Ectodermal cell (in vitro differentiated cells): ENCODE measurements around the gene C19orf44.

Experiments used
- H3K27ac ChIP-seq: 2 replicates; pipeline ENCODE4 v1.7.0; 2013; ENCODE audit warnings: mild to moderate bottlenecking, low read depth, low read length; ENCODE audit not compliant: insufficient read depth, poor library complexity, severe bottlenecking
- H3K27me3 ChIP-seq: 2 replicates; pipeline ENCODE4 v1.7.0; 2013; ENCODE audit warnings: mild to moderate bottlenecking, low read length; ENCODE audit not compliant: insufficient read depth, control insufficient read depth, poor library complexity, severe bottlenecking
- H3K36me3 ChIP-seq: one replicate; pipeline ENCODE4 v1.7.0; 2013; ENCODE audit warnings: low read length; ENCODE audit not compliant: control insufficient read depth, insufficient read depth
- H3K4me1 ChIP-seq: one replicate; pipeline ENCODE4 v1.7.0; 2013; ENCODE audit warnings: low read length; ENCODE audit not compliant: control insufficient read depth, insufficient read depth
- H3K4me3 ChIP-seq: 2 replicates; pipeline ENCODE4 v1.7.0; 2013; ENCODE audit warnings: low read depth, low read length, control low read depth; ENCODE audit not compliant: insufficient read depth
- H3K9me3 ChIP-seq: 2 replicates; pipeline ENCODE4 v1.7.0; 2013; ENCODE audit warnings: mild to moderate bottlenecking, low read length, moderate library complexity; ENCODE audit not compliant: control insufficient read depth
- WGBS, 2 experiments: methylation state at CpG; one replicate each; pipeline ENCODE4 v1.1.7; 2013; ENCODE audit warnings: missing lambda C conversion rate in 2 of 2; 5-methylcytosine and 5-hydroxymethylcytosine counted together

Gene C19orf44

DNA sequence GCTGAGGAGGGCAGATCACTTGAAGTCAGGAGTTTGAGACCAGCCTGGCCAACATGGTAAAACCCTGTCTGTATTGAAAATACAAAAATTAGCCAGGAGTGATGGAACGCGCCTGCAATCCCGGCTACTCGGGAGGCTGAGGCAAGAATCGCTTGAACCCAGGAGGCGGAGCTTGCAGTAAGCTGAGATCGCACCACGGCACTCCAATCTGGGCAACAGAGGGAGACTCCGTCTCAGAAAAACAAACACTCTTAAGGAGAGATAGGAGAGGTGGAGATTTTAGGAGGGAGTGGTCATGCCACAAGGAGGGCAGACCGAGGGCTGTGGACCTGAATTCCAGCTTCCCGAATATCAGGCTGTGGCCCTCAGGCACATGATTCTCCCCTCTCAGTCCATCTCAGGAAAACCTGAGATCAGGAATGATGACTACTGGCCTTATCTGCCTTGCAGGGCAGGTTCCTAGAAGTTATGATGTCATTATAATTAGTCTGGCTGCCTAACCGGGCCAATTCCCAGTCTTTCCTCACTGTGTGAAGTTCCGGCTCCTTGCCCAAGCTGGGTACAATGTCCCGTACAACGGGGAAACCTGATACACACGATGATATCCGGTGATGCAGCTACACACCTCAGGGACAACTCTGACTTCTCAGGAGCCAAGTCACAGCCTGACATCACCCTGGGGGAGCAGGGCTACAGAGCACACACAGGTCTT lies 73.6 kb downstream of the C19orf44 start:
- WGBS, 2 experiments = 93 to 96% methylated on average over 17 of the region's 17 CpGs
- Histone ChIP-seq H3K9me3 (no peaks in the 10 kb centered on the region), H3K36me3 (peaks cover 8% of the 10 kb centered on the region), H3K4me1 (peaks cover 6% of the 10 kb centered on the region), H3K4me3 (no peak overlapping the region), H3K27ac (no peak overlapping the region), H3K27me3 (no peaks in the 10 kb centered on the region)
